Choroid plexus epithelial cell (primary cell): Measurements from ENCODE around the gene C5.

ENCODE experiments used
- DNase-seq: peaks from one replicate; pipeline ENCODE4 v3.0.0-alpha.2; 2010; ENCODE audit warnings: low read depth
- H3K4me3 ChIP-seq: 2 replicates; pipeline ENCODE4 v1.5.1; 2011; ENCODE audit warnings: low read depth, mild to moderate bottlenecking, control low read depth, low read length, moderate library complexity
- CTCF ChIP-seq: conservative IDR thresholded peaks from 2 replicates; pipeline ENCODE4 v1.5.1; 2011; ENCODE audit warnings: low read depth, mild to moderate bottlenecking, control low read depth, inconsistent platforms, low read length, moderate library complexity

The C5 gene

GRCh38 chr9:121026768-121027167, 23.3 kb downstream of the C5 start:
- DNase-seq, result no peak
- TF ChIP-seq CTCF, result no peak
- no peak overlapping the region for H3K4me3 ChIP-seq

GRCh38 chr9:121026260-121026691, 23.8 kb downstream of the C5 start:
- TF ChIP-seq CTCF, result no peak
- peak; percentile 62 for DNase-seq

GRCh38 chr9:121024237-121024636, 25.8 kb downstream of the C5 start:
- no peak for DNase-seq
- TF ChIP-seq CTCF, result no peak
- no peak overlapping the region for H3K4me3 ChIP-seq

More at GRCh38 chr9:121026260-121026691, 23.8 kb downstream of the C5 start:
- H3K4me3 ChIP-seq, result no peak overlapping the region

- no peak overlapping the region for H3K4me3 ChIP-seq
- peak; percentile 41 for DNase-seq
- peak; percentile 56 for TF ChIP-seq CTCF
Measured at GRCh38 chr9:121023064-121023463, 27.0 kb downstream of the C5 start.

GRCh38 chr9:121021301-121021700, 28.8 kb downstream of the C5 start:
- TF ChIP-seq CTCF, result no peak
- H3K4me3 ChIP-seq, result no peak overlapping the region

GRCh38 chr9:121019273-121019672, 30.8 kb downstream of the C5 start:
- no peak for DNase-seq
- no peak overlapping the region for H3K4me3 ChIP-seq
- no peak for TF ChIP-seq CTCF

More at GRCh38 chr9:121021301-121021700, 28.8 kb downstream of the C5 start:
- no peak for DNase-seq

DNA sequence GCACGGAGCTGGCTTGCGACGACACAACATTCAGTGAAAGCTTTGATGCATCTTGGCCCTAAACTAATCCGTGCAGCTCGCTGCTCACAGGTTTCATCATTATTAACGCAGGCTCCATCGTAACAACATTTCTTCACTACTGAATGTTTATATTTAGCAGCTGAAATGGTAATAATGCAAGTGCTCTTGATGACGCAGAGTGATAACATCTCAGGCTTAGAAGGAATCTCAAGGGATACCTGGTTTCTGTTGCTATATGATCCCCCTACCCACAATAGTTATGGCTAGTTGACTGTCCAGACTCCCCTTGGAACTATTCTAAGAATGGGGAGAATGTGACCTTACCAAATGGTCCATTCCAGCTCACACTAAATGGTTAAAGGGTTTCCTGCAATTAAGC, 36.2 kb downstream of the C5 start:
- no peak for DNase-seq
- no peak overlapping the region for H3K4me3 ChIP-seq
- TF ChIP-seq CTCF, result no peak
